A549 treated with DMSO at 1 μM for 4 hours (cell line): Measurements from ENCODE around the gene MPPED2. TPM values are rescaled to one million over a fixed set of nuclear protein-coding genes. Genes with fewer than 3 reads are reported as not detected.

Experiments
- total RNA-seq: library from RNA; stranded (reverse); fragments of 200-300 nt; extraction: Qiagen RNA extraction; gene quantifications from 5 replicates; pipeline ENCODE4 v1.2.3, GENCODE V29; 2022; ENCODE audit warnings: low read depth

Gene MPPED2, protein sequence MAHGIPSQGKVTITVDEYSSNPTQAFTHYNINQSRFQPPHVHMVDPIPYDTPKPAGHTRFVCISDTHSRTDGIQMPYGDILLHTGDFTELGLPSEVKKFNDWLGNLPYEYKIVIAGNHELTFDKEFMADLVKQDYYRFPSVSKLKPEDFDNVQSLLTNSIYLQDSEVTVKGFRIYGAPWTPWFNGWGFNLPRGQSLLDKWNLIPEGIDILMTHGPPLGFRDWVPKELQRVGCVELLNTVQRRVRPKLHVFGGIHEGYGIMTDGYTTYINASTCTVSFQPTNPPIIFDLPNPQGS
- not detected in 5 replicates for total RNA-seq

DNA sequence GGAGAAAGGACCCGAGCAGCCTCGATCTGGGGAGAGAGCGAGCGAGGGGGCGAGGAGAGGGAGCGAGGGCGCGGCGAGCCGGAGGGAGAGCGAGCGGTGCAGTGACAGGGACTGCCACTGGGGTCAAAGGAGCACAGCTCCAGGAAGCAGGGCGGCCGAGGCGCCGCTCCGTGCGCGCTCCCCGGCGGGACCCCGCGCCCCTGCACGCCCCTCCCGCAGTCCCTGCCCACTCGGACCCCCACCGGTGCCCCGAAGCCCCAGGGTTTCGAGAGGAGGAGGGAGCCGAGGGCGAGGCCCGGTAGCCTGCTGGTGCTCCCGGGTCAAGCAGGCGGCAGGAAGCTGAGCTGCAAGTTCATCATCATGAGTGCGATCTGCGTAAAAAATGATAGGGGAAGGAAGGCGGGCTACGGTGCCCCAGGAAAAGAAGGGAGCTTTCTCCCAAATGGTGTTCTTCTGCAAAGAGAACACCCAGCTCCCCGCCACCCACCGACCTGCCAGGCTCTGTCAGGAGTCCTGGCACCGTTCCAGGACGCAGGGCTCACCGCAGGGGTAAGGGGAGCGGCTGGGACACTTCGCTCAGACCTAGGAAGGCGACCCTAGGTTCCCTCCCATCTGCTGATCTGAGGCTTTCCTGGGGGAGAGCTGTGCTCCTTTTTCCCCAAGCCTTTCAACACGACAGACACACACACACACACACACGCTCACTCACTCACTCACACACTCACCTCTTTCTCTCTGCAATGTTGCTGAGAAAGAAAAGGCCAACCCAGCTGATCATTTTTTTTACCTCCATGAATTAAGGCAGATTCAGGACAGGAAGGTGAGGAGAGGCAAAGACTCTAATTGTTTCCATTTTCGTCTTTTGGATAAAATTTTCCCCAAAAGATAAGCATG, at the start of gene MPPED2:
TSS of gene MPPED2 (minus strand) at position 103 of the 894 bp plus-strand sequence. CDS start 5,980 bp downstream, outside the sequence.

